IMR-90 (cell line): ENCODE data around the gene EPHA6. TPM values are rescaled to one million over a fixed set of nuclear protein-coding genes. Genes with fewer than 3 reads are reported as not detected.

Experiments used
- ATAC-seq: fragments of 200-7000 bp; cut with Tn5 transposase; 2 replicates; pipeline ENCODE4 v1.9.1; 2020; ENCODE audit warnings: low read depth, mild to moderate bottlenecking, moderate library complexity
- BruUV-seq: library from RNA; stranded (reverse); fragments of 400-500 nt; replicated peaks from 2 replicates; lab custom pipeline; 2021; lab: Mats Ljungman, UMichigan
- CTCF ChIA-PET: fragments of 300-600 bp; formaldehyde crosslinking; extraction: SDS; loops from one replicate; lab custom pipeline; 2021; ENCODE audit warnings: antibody characterized with exemption; lab: Yijun Ruan, JAX
- POLR2A ChIA-PET: fragments of 300-600 bp; sonication (Branson Sonifier 250); formaldehyde crosslinking; loops from one replicate; lab custom pipeline; 2022; ENCODE audit warnings: antibody characterized with exemption; ENCODE audit not compliant: unreplicated experiment; lab: Charles Lee
- DNase-seq: peaks from one replicate; pipeline ENCODE4 v3.0.0; 2013
- H2AFZ ChIP-seq: replicated peaks from 2 replicates; pipeline ENCODE3; 2013; ENCODE audit warnings: low read length, mild to moderate bottlenecking; ENCODE audit not compliant: poor library complexity
- H2AK5ac ChIP-seq: 2 replicates; pipeline ENCODE4 v1.6.1; 2013; ENCODE audit warnings: low read depth, low read length, inconsistent platforms
- H2AK9ac ChIP-seq: replicated peaks from 2 replicates; pipeline ENCODE3; 2013; ENCODE audit warnings: mild to moderate bottlenecking, low read depth, low read length, moderate library complexity; ENCODE audit not compliant: poor library complexity
- H2BK120ac ChIP-seq: 2 replicates; pipeline ENCODE4 v1.6.1; 2013; ENCODE audit warnings: low read depth, low read length, inconsistent platforms
- H2BK15ac ChIP-seq: 3 replicates; pipeline ENCODE4 v1.6.1; 2013; ENCODE audit warnings: low read depth, low read length, inconsistent platforms
- H2BK20ac ChIP-seq: 2 replicates; pipeline ENCODE4 v1.6.1; 2013; ENCODE audit warnings: low read depth, mild to moderate bottlenecking, inconsistent platforms, low read length, moderate library complexity
- H2BK5ac ChIP-seq: 2 replicates; pipeline ENCODE4 v1.6.1; 2013; ENCODE audit warnings: mild to moderate bottlenecking, low read depth, low read length, inconsistent platforms; ENCODE audit not compliant: poor library complexity, severe bottlenecking
- H3K14ac ChIP-seq: replicated peaks from 2 replicates; pipeline ENCODE4 v1.6.1; 2013; ENCODE audit warnings: low read depth, low read length, inconsistent platforms
- H3K18ac ChIP-seq: 2 replicates; pipeline ENCODE4 v1.6.1; 2013; ENCODE audit warnings: low read depth, low read length, control low read depth
- H3K23ac ChIP-seq: 2 replicates; pipeline ENCODE4 v1.6.1; 2013; ENCODE audit warnings: low read depth, low read length, inconsistent platforms
- H3K27ac ChIP-seq: 2 replicates; pipeline ENCODE4 v1.5.1; 2013; ENCODE audit warnings: mild to moderate bottlenecking, control low read depth, low read length; ENCODE audit not compliant: insufficient read depth
- H3K27me3 ChIP-seq: 2 replicates; pipeline ENCODE4 v1.6.1; 2013; ENCODE audit warnings: low read length; ENCODE audit not compliant: control insufficient read depth, insufficient read depth
- H3K36me3 ChIP-seq: 2 replicates; pipeline ENCODE4 v1.6.1; 2013; ENCODE audit warnings: low read length, mixed read lengths; ENCODE audit not compliant: control insufficient read depth, insufficient read depth
- H3K4ac ChIP-seq: 2 replicates; pipeline ENCODE4 v1.6.1; 2013; ENCODE audit warnings: low read depth, low read length, inconsistent platforms
- H3K4me1 ChIP-seq: 2 replicates; pipeline ENCODE4 v1.6.1; 2013; ENCODE audit warnings: low read length, mixed read lengths; ENCODE audit not compliant: control insufficient read depth, insufficient read depth
- H3K4me2 ChIP-seq: 2 replicates; pipeline ENCODE4 v1.6.1; 2013; ENCODE audit warnings: low read depth, mild to moderate bottlenecking, control low read depth, low read length, moderate library complexity
- H3K4me3 ChIP-seq: 2 replicates; pipeline ENCODE4 v1.5.1; 2013; ENCODE audit warnings: low read depth, mild to moderate bottlenecking, control low read depth, low read length, moderate library complexity; ENCODE audit not compliant: insufficient read depth
- H3K56ac ChIP-seq: 2 replicates; pipeline ENCODE4 v1.6.1; 2013; ENCODE audit warnings: low read length, inconsistent platforms; ENCODE audit not compliant: insufficient read depth; ENCODE audit errors: extremely low read depth
- H3K79me1 ChIP-seq, 2 experiments: 2 replicates each; pipeline ENCODE4 v1.6.1; 2013; ENCODE audit warnings: low read length in 2 of 2, inconsistent platforms in 1 of 2, low read depth in 1 of 2
- H3K9ac ChIP-seq: 2 replicates; pipeline ENCODE4 v1.6.1; 2013; ENCODE audit warnings: low read depth, low read length, control low read depth
- H3K9me1 ChIP-seq: 2 replicates; pipeline ENCODE4 v1.6.1; 2013; ENCODE audit warnings: low read length, inconsistent platforms; ENCODE audit not compliant: insufficient read depth
- H3K9me3 ChIP-seq: 2 replicates; pipeline ENCODE4 v1.6.1; 2013; ENCODE audit warnings: low read length; ENCODE audit not compliant: control insufficient read depth, insufficient read depth
- H4K20me1 ChIP-seq: 2 replicates; pipeline ENCODE4 v1.6.1; 2013; ENCODE audit warnings: low read length, inconsistent platforms; ENCODE audit not compliant: insufficient read depth
- H4K5ac ChIP-seq: 2 replicates; pipeline ENCODE4 v1.6.1; 2013; ENCODE audit warnings: mild to moderate bottlenecking, low read depth, low read length, control low read depth
- H4K8ac ChIP-seq, 2 experiments: 2 replicates each; pipeline ENCODE4 v1.6.1; 2013; ENCODE audit warnings: low read depth in 2 of 2, low read length in 2 of 2, control low read depth in 1 of 2, inconsistent platforms in 1 of 2
- H4K91ac ChIP-seq: 2 replicates; pipeline ENCODE4 v1.6.1; 2013; ENCODE audit warnings: low read depth, low read length, inconsistent platforms; ENCODE audit not compliant: insufficient read depth
- CEBPB ChIP-seq: IDR thresholded peaks from 2 replicates; pipeline ENCODE4 v1.6.1; 2012; ENCODE audit warnings: low read depth, low read length, improper control_type of control experiment
- CHD1 ChIP-seq: IDR thresholded peaks from 2 replicates; pipeline ENCODE4 v1.6.1; 2012; ENCODE audit warnings: low read depth, low read length, improper control_type of control experiment
- FOS ChIP-seq: fragments of 150-350 bp; IDR thresholded peaks from 2 replicates; pipeline ENCODE4 v1.6.1; 2016; ENCODE audit warnings: low read depth, low read length
- MAFK ChIP-seq: IDR thresholded peaks from 2 replicates; pipeline ENCODE4 v1.6.1; 2012; ENCODE audit warnings: low read depth, low read length, improper control_type of control experiment
- MAZ ChIP-seq: IDR thresholded peaks from 2 replicates; pipeline ENCODE4 v1.6.1; 2012; ENCODE audit warnings: low read depth, mild to moderate bottlenecking, low read length, improper control_type of control experiment, moderate library complexity, borderline replicate concordance
- MXI1 ChIP-seq: IDR thresholded peaks from 2 replicates; pipeline ENCODE4 v1.6.1; 2012; ENCODE audit warnings: low read depth, mild to moderate bottlenecking, low read length, moderate library complexity, borderline replicate concordance
- NFE2L2 ChIP-seq: fragments of 150-350 bp; IDR thresholded peaks from 2 replicates; pipeline ENCODE4 v1.6.1; 2016; ENCODE audit warnings: low read depth, mild to moderate bottlenecking, low read length
- POLR2A ChIP-seq: IDR thresholded peaks from 2 replicates; pipeline ENCODE4 v1.6.1; 2012; ENCODE audit warnings: mild to moderate bottlenecking, low read depth, low read length
- RAD21 ChIP-seq: IDR thresholded peaks from 2 replicates; pipeline ENCODE4 v1.6.1; 2012; ENCODE audit warnings: low read length, improper control_type of control experiment
- RCOR1 ChIP-seq: IDR thresholded peaks from 2 replicates; pipeline ENCODE4 v1.6.1; 2012; ENCODE audit warnings: mild to moderate bottlenecking, low read length, improper control_type of control experiment; ENCODE audit not compliant: insufficient replicate concordance
- RFX5 ChIP-seq: IDR thresholded peaks from 2 replicates; pipeline ENCODE4 v1.8.0; 2012; ENCODE audit warnings: low read depth, mild to moderate bottlenecking, low read length, moderate library complexity
- SMC3 ChIP-seq: fragments of 150-350 bp; IDR thresholded peaks from 2 replicates; pipeline ENCODE4 v1.6.1; 2016; ENCODE audit warnings: low read depth, mild to moderate bottlenecking, antibody characterized with exemption, low read length, moderate library complexity
- WGBS, 2 experiments: methylation state at CpG; one replicate each; pipeline versions ENCODE4 v1.1.5 to v1.1.7; 2013; ENCODE audit warnings: missing lambda C conversion rate in 2 of 2; ENCODE audit not compliant: insufficient read length in 1 of 2; ENCODE audit errors: extremely low coverage in 2 of 2; 5-methylcytosine and 5-hydroxymethylcytosine counted together
- dilution Hi-C: fragments of 300-500 bp; cut with HindIII; formaldehyde crosslinking; loops from one replicate; pipeline ENCODE4 v1.14.3; 2018; ENCODE audit warnings: low sequenced_read_pairs; ENCODE audit not compliant: unreplicated experiment
- in situ Hi-C: fragments of 300-500 bp; cut with MboI; formaldehyde crosslinking; loops from 3 replicates; pipeline ENCODE4 v1.14.3; 2019; ENCODE audit warnings: low sequenced_read_pairs, inconsistent platforms, mixed read lengths
- intact Hi-C: fragments of 100-400 bp; cut with micrococcal nuclease; formaldehyde crosslinking; loops from 2 replicates; pipeline ENCODE4 v1.10.0; 2022
- polyA plus RNA-seq, 3 experiments: library from polyadenylated mRNA; depleted of rRNA; stranded (reverse); fragments of >200 nt; gene quantifications; 2 replicates each; pipeline ENCODE4 v1.2.3, GENCODE V29; 2012; ENCODE audit warnings: low replicate concordance in 1 of 3
- total RNA-seq: library from RNA; depleted of rRNA; stranded (reverse); fragments of >200 nt; gene quantifications from 2 replicates; pipeline ENCODE4 v1.2.3, GENCODE V29; 2012
- TF ChIP-seq, protein P1 (sequence below): conservative IDR thresholded peaks from 2 replicates; pipeline ENCODE4 v1.5.1; 2012; ENCODE audit warnings: mild to moderate bottlenecking, low read depth, low read length, improper control_type of control experiment
- TF ChIP-seq, protein P2 (sequence below): fragments of 150-350 bp; IDR thresholded peaks from 2 replicates; pipeline ENCODE4 v1.6.1; 2016; ENCODE audit warnings: low read depth, mild to moderate bottlenecking, low read length, moderate library complexity, borderline replicate concordance

Gene EPHA6
- total and polyA plus RNA-seq, 2 of the 4 experiments (the other 2 are of a cell fraction), result not detected

DNA sequence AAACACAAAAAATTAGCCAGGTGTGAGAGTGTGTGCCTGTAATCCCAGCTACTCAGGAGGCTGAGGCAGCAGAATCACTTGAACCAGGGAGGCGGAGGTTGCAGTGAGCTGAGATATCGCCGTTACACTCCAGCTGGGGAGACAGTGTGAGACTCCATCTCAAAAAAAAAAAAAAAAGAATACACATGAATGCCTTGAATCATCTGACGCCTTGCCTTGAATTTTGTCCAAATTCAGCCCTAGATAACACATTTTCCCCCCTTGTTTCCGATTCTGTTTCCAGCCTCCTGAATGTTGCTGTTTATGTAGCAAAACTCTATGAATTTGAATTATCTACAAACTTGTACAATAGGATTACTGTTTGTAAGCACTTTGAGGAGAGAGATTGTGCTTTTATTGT is 851.5 kb downstream of the EPHA6 start:
- no peaks in the 10 kb centered on the region for H3K79me1 ChIP-seq
- H2BK120ac ChIP-seq, result no peak overlapping the region
- no peaks in the 10 kb centered on the region for H3K27me3 ChIP-seq
- ATAC-seq, result no peak
- H4K5ac ChIP-seq, result no peak overlapping the region
- H2BK20ac ChIP-seq, result no peak overlapping the region
- no peak overlapping the region for H3K4me2 ChIP-seq
- H2BK15ac ChIP-seq, result no peak overlapping the region
- H3K4ac ChIP-seq, result no peak overlapping the region
- H4K8ac ChIP-seq, result no peak overlapping the region
- POLR2A ChIA-PET, result no interaction called here
- no peaks in the 10 kb centered on the region for H3K4me1 ChIP-seq
- CTCF ChIA-PET, result interaction anchor here (0.7 kb wide), 1 partner anchor 65 kb away, joined by 4 read pairs; no protein-coding TSS in a partner anchor
- in situ Hi-C loops (no loop called here), intact Hi-C loops (no loop called here), dilution Hi-C loops (no loop called here)
- H3K9me3 ChIP-seq, result no peaks in the 10 kb centered on the region
- no peaks in the 10 kb centered on the region for H4K20me1 ChIP-seq
- H3K9me1 ChIP-seq, result no peaks in the 10 kb centered on the region
- H3K14ac ChIP-seq, result no peak overlapping the region
- H2AK5ac ChIP-seq, result no peak overlapping the region
- H3K27ac ChIP-seq, result no peak overlapping the region
- no CpG with 5 or more reads among the region's 5 CpGs for WGBS, 2 experiments
- H3K4me3 ChIP-seq, result no peak overlapping the region
- no peak for DNase-seq
- BruUV-seq, result no TSS peak
- no peaks in the 10 kb centered on the region for H3K36me3 ChIP-seq
- TF ChIP-seq RCOR1, result no peak
- TF ChIP-seq, protein P1, sequence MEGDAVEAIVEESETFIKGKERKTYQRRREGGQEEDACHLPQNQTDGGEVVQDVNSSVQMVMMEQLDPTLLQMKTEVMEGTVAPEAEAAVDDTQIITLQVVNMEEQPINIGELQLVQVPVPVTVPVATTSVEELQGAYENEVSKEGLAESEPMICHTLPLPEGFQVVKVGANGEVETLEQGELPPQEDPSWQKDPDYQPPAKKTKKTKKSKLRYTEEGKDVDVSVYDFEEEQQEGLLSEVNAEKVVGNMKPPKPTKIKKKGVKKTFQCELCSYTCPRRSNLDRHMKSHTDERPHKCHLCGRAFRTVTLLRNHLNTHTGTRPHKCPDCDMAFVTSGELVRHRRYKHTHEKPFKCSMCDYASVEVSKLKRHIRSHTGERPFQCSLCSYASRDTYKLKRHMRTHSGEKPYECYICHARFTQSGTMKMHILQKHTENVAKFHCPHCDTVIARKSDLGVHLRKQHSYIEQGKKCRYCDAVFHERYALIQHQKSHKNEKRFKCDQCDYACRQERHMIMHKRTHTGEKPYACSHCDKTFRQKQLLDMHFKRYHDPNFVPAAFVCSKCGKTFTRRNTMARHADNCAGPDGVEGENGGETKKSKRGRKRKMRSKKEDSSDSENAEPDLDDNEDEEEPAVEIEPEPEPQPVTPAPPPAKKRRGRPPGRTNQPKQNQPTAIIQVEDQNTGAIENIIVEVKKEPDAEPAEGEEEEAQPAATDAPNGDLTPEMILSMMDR, result no peak
- TF ChIP-seq MAFK, result no peak
- TF ChIP-seq, protein P2, sequence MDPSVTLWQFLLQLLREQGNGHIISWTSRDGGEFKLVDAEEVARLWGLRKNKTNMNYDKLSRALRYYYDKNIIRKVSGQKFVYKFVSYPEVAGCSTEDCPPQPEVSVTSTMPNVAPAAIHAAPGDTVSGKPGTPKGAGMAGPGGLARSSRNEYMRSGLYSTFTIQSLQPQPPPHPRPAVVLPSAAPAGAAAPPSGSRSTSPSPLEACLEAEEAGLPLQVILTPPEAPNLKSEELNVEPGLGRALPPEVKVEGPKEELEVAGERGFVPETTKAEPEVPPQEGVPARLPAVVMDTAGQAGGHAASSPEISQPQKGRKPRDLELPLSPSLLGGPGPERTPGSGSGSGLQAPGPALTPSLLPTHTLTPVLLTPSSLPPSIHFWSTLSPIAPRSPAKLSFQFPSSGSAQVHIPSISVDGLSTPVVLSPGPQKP, result no peak
- TF ChIP-seq MXI1, result no peak
- no peak for TF ChIP-seq SMC3
- TF ChIP-seq RAD21, result no peak
- no peak for TF ChIP-seq MAZ
- no peak for TF ChIP-seq CEBPB
- TF ChIP-seq POLR2A, result no peak
- TF ChIP-seq CHD1, result no peak
- no peak for TF ChIP-seq FOS
- TF ChIP-seq NFE2L2, result no peak
- TF ChIP-seq RFX5, result no peak
- no peak overlapping the region for H2AFZ ChIP-seq
- no peak overlapping the region for H3K18ac ChIP-seq
- no peak overlapping the region for H3K23ac ChIP-seq
- H2BK5ac ChIP-seq, result no peak overlapping the region
- no peak overlapping the region for H3K56ac ChIP-seq
- no peak overlapping the region for H2AK9ac ChIP-seq
- H4K91ac ChIP-seq, result no peak overlapping the region
- no peak overlapping the region for H3K9ac ChIP-seq
